OCI-LY7 (cell line): ENCODE data around the gene KRT36. TPM values are rescaled to one million over a fixed set of nuclear protein-coding genes. Genes with fewer than 3 reads are reported as not detected.

ENCODE experiments used
- BruUV-seq: library from RNA; stranded (reverse); fragments of 400-500 nt; replicated peaks from 2 replicates; lab custom pipeline; 2021; lab: Mats Ljungman, UMichigan
- CTCF ChIA-PET: fragments of 300-600 bp; sonication (Branson Sonifier 250); formaldehyde crosslinking; loops from one replicate; lab custom pipeline; 2022; ENCODE audit warnings: antibody characterized with exemption; ENCODE audit not compliant: unreplicated experiment; lab: Charles Lee
- POLR2A ChIA-PET: fragments of 300-600 bp; sonication (Branson Sonifier 250); formaldehyde crosslinking; loops from one replicate; lab custom pipeline; 2022; ENCODE audit warnings: antibody characterized with exemption; lab: Charles Lee
- DNase-seq: peaks from one replicate; pipeline ENCODE4 v3.0.0-alpha.2; 2015; ENCODE audit warnings: low spot score
- H2AFZ ChIP-seq: fragments of 200-600 bp; sonication (generic), shearing (Covaris generic); 2 replicates; pipeline ENCODE4 v1.6.1; 2014; ENCODE audit warnings: mild to moderate bottlenecking, antibody characterized with exemption, low read length, moderate library complexity
- H3K27ac ChIP-seq: fragments of 200-600 bp; sonication (generic); 2 replicates; pipeline ENCODE4 v1.5.1; 2014; ENCODE audit warnings: mixed run types, low read depth, mild to moderate bottlenecking, moderate library complexity, low read length, inconsistent platforms; ENCODE audit not compliant: poor library complexity, severe bottlenecking
- H3K36me3 ChIP-seq: fragments of 200-600 bp; sonication (generic); 2 replicates; pipeline ENCODE4 v1.6.1; 2014; ENCODE audit warnings: mild to moderate bottlenecking, antibody characterized with exemption, low read length, moderate library complexity, mixed read lengths; ENCODE audit not compliant: insufficient read depth
- H3K4me1 ChIP-seq: fragments of 200-600 bp; sonication (generic); 2 replicates; pipeline ENCODE4 v1.5.1; 2014; ENCODE audit warnings: mild to moderate bottlenecking, low read length; ENCODE audit not compliant: insufficient read depth, poor library complexity, severe bottlenecking
- H3K4me2 ChIP-seq: fragments of 200-600 bp; sonication (generic); 2 replicates; pipeline ENCODE4 v1.6.1; 2014; ENCODE audit warnings: mild to moderate bottlenecking, low read length
- H3K4me3 ChIP-seq: fragments of 200-600 bp; sonication (generic); 2 replicates; pipeline ENCODE4 v1.5.1; 2014; ENCODE audit warnings: mild to moderate bottlenecking, low read depth, low read length; ENCODE audit not compliant: poor library complexity, severe bottlenecking
- H3K79me2 ChIP-seq: fragments of 200-600 bp; sonication (generic); 2 replicates; pipeline ENCODE4 v1.6.1; 2016; ENCODE audit warnings: low read depth, mild to moderate bottlenecking, low read length, moderate library complexity, mixed read lengths; ENCODE audit not compliant: insufficient read depth
- H3K9me2 ChIP-seq: fragments of 200-600 bp; sonication (generic); 2 replicates; pipeline ENCODE4 v1.6.1; 2016; ENCODE audit warnings: mild to moderate bottlenecking, low read length, mixed read lengths; ENCODE audit not compliant: insufficient read depth
- H3K9me3 ChIP-seq: fragments of 200-600 bp; sonication (generic); 2 replicates; pipeline ENCODE4 v1.6.1; 2014; ENCODE audit warnings: mild to moderate bottlenecking, mixed run types, low read length, mixed read lengths
- H4K20me1 ChIP-seq: fragments of 200-600 bp; sonication (generic); 2 replicates; pipeline ENCODE4 v1.6.1; 2014; ENCODE audit warnings: mild to moderate bottlenecking, antibody characterized with exemption, low read length, moderate library complexity, mixed read lengths; ENCODE audit not compliant: insufficient read depth
- CTCF ChIP-seq: fragments of 200-600 bp; sonication (generic); conservative IDR thresholded peaks from 2 replicates; pipeline ENCODE4 v1.5.1; 2014; ENCODE audit warnings: mild to moderate bottlenecking, antibody characterized with exemption, low read length, moderate library complexity, mixed read lengths
- EZH2phosphoT487 ChIP-seq: fragments of 200-600 bp; sonication (generic); IDR thresholded peaks from 2 replicates; pipeline ENCODE4 v1.6.1; 2018; ENCODE audit warnings: low read depth, borderline replicate concordance, mild to moderate bottlenecking, mixed run types, antibody characterized with exemption, low read length, moderate library complexity, mixed read lengths
- intact Hi-C: fragments of 100-400 bp; cut with micrococcal nuclease; formaldehyde crosslinking; loops from one replicate; pipeline ENCODE4 v1.10.0; 2022; ENCODE audit not compliant: unreplicated experiment
- total RNA-seq, 2 experiments: library from RNA; depleted of rRNA in 1 of 2; stranded (reverse); fragments of >200 nt in 1 of 2; shearing (Covaris generic) in 1 of 2; gene quantifications; 2 replicates each; pipeline ENCODE4 v1.2.3, GENCODE V29; 2014 to 2022

The KRT36 gene
- total RNA-seq, 2 experiments from 2014 or later = not detected

GRCh38 chr17:41490000-41490990 lies 585 bp upstream of the KRT36 start:
- H4K20me1 ChIP-seq = no peaks in the 10 kb centered on the region
- BruUV-seq = no TSS peak
- no peak overlapping the region for H3K4me2 ChIP-seq
- H3K79me2 ChIP-seq = no peaks in the 10 kb centered on the region
- POLR2A ChIA-PET = interaction anchor here (0.7 kb wide), 1 partner anchor 119 kb away, joined by 3 read pairs; no protein-coding TSS in a partner anchor
- no peaks in the 10 kb centered on the region for H3K9me3 ChIP-seq
- no peaks in the 10 kb centered on the region for H3K36me3 ChIP-seq
- intact Hi-C loops = loop anchor here (5.0 kb wide), 1 partner anchor 172 kb away; no protein-coding TSS in a partner anchor
- CTCF ChIA-PET = no interaction called here
- H2AFZ ChIP-seq = no peak overlapping the region
- H3K9me2 ChIP-seq = no peaks in the 10 kb centered on the region
- no peak overlapping the region for H3K4me3 ChIP-seq
- DNase-seq = no peak
- TF ChIP-seq CTCF (no peak), EZH2phosphoT487 (no peak)
- no peak overlapping the region for H3K27ac ChIP-seq
- no peaks in the 10 kb centered on the region for H3K4me1 ChIP-seq

GRCh38 chr17:41486809-41487530 lies 2.7 kb downstream of the KRT36 start:
- Histone ChIP-seq H2AFZ (no peak overlapping the region), H3K4me3 (no peak overlapping the region), H3K4me1 (no peaks in the 10 kb centered on the region), H3K4me2 (no peak overlapping the region), H3K9me3 (no peaks in the 10 kb centered on the region), H3K27ac (no peak overlapping the region), H3K36me3 (no peaks in the 10 kb centered on the region), H3K79me2 (no peaks in the 10 kb centered on the region), H4K20me1 (no peaks in the 10 kb centered on the region), H3K9me2 (no peaks in the 10 kb centered on the region)
- TF ChIP-seq CTCF = peak; percentile 78
- TF ChIP-seq EZH2phosphoT487 = no peak
- BruUV-seq = no TSS peak
- peak; percentile 35 for DNase-seq
- ChIA-PET POLR2A (interaction anchor here (0.6 kb wide), 1 partner anchor 39 kb away, joined by 4 read pairs; no protein-coding TSS in a partner anchor), CTCF (no interaction called here)
- intact Hi-C loops = loop anchor here (5.0 kb wide), 1 partner anchor 175 kb away; no protein-coding TSS in a partner anchor
